Measurements from ENCODE around the gene ING4.

- TF ChIP-seq, protein P1, sequence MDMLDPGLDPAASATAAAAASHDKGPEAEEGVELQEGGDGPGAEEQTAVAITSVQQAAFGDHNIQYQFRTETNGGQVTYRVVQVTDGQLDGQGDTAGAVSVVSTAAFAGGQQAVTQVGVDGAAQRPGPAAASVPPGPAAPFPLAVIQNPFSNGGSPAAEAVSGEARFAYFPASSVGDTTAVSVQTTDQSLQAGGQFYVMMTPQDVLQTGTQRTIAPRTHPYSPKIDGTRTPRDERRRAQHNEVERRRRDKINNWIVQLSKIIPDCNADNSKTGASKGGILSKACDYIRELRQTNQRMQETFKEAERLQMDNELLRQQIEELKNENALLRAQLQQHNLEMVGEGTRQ (CRISPR knock-in tag; IDR thresholded peaks at IDR 0.05): no peak
- TF ChIP-seq ATF1 (CRISPR knock-in tag; IDR thresholded peaks at IDR 0.05) (no peak), ZBTB21 (CRISPR knock-in tag; IDR thresholded peaks at IDR 0.05; ENCODE audit: borderline replicate concordance) (no peak), STAT6 (CRISPR knock-in tag; conservative IDR thresholded peaks at IDR 0.05; ENCODE audit: low read depth) (no peak), ATF3 (CRISPR knock-in tag; conservative IDR thresholded peaks at IDR 0.05) (no peak), TP53 (CRISPR knock-in tag; IDR thresholded peaks at IDR 0.05) (no peak)
- TF ChIP-seq, protein P2, sequence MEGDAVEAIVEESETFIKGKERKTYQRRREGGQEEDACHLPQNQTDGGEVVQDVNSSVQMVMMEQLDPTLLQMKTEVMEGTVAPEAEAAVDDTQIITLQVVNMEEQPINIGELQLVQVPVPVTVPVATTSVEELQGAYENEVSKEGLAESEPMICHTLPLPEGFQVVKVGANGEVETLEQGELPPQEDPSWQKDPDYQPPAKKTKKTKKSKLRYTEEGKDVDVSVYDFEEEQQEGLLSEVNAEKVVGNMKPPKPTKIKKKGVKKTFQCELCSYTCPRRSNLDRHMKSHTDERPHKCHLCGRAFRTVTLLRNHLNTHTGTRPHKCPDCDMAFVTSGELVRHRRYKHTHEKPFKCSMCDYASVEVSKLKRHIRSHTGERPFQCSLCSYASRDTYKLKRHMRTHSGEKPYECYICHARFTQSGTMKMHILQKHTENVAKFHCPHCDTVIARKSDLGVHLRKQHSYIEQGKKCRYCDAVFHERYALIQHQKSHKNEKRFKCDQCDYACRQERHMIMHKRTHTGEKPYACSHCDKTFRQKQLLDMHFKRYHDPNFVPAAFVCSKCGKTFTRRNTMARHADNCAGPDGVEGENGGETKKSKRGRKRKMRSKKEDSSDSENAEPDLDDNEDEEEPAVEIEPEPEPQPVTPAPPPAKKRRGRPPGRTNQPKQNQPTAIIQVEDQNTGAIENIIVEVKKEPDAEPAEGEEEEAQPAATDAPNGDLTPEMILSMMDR (IDR thresholded peaks at IDR 0.05): no peak
Measured at GRCh38 chr12:6700646-6701051, 37.7 kb upstream of the ING4 start, which contains the start of gene PIANP.
